Measurements from ENCODE around the gene ALLC. TPM values are rescaled to one million over a fixed set of nuclear protein-coding genes. Genes with fewer than 3 reads are reported as not detected.

Gene ALLC
- not detected in 2 replicates for total RNA-seq

DNA sequence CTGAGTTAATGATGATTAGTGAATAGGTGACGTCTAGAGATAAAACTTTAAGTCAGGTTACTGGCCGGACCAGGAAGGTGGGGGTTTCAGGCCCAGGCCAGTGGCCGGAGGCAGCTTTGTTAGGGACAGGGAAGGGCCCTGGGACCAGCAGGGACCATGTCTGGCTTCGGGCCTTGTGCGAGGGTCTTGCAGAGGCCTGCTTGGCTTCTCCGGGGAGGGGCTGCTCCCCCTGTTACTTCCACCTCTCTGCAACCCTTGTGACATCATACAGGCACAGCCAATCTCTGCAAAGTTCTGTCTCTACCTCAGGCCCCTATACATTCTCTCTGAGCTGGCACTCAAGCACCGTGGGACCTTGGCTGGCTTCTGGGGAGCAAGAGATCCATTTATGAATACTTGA lies at the start of gene ALLC:
Gene ALLC, plus strand, starts transcription at position 320 of the 400 bp plus-strand sequence. CDS start 12,958 bp downstream, outside the sequence.

DNA sequence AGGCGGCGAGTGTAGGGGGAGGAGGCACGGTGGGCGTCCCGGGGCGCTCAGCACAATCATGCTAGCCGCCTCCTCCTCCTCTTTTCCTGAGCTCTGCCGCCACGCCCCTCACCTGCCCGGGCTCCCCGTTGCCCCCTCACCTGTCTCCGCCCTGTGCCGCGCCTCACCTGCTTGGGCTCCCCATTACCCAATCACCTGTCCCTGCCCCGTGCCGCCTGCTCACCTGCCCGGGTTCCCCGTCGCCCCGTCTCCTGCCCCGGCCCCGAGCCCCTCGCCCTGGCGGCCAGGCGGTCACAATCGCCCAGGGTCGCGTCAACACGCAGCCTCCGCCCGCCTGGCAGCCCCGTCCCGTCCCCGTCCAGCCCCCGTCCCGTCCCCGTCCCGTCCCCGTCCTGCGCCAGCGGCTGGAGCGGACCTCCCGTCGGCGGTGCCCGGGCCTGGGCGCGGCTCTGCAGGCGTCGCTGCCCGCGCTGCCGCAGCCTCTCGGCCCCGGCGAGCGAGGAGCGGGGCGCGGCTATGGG lies 45.3 kb downstream of the ALLC start, which contains the start of gene DCDC2C:
Gene DCDC2C, plus strand, starts transcription at position 340 of the 521 bp plus-strand sequence. Its CDS starts 177 bp downstream, at position 517.

Small RNA genes within 50 kb of the gene (small RNA-seq; reads per million reads assigned to genes)
- gene TMSB4XP2, result not detected

Other genes starting within 250 kb of the ALLC start
- 29.4 and 33.0 TPM in 2 replicates for gene ADI1, start 138.7 kb upstream of the ALLC start, total RNA-seq
- 26.5 and 27.6 TPM in 2 replicates for gene RNASEH1, start 99.9 kb upstream of the ALLC start, total RNA-seq
- gene RPS7, start 82.9 kb upstream of the ALLC start, total RNA-seq, result 1,000 and 1,468 TPM in 2 replicates
- gene COLEC11, start 63.1 kb upstream of the ALLC start, total RNA-seq, result 0.16 TPM in 1 of 2 replicates, not detected in the other
- not detected in 2 replicates for gene DCDC2C, start 45.4 kb downstream of the ALLC start, total RNA-seq